Activated CD8-positive, alpha-beta T cell treated with anti-CD3 and anti-CD28 coated beads, Interleukin-2, amount 10 ng/mL, durations not matched to agents 7 days and 5 days (primary cell): Measurements from ENCODE around the gene PRKG1. TPM values are rescaled to one million over a fixed set of nuclear protein-coding genes. Genes with fewer than 3 reads are reported as not detected.
"Not testable (repeated sequence)": the region's sequence is repeated elsewhere in the genome, so short reads cannot be mapped to it uniquely, and the experiment has no call there.

ENCODE experiments used
- ATAC-seq: fragments of 150-1000 bp; cut with Tn5 transposase; one replicate; pipeline ENCODE4 v1.10.0; 2021; ENCODE audit warnings: moderate library complexity
- CTCF ChIA-PET: fragments of 350-600 bp; sonication (Branson Sonifier 250); formaldehyde crosslinking; loops from one replicate; lab custom pipeline; 2021; ENCODE audit warnings: antibody characterized with exemption; lab: Charles Lee
- POLR2A ChIA-PET: fragments of 350-600 bp; sonication (Branson Sonifier 250); formaldehyde crosslinking; loops from one replicate; lab custom pipeline; 2021; ENCODE audit warnings: antibody characterized with exemption; lab: Charles Lee
- DNase-seq: peaks from one replicate; pipeline ENCODE4 v3.0.0-alpha.2; 2020
- H3K27ac Mint-ChIP-seq: one replicate; pipeline ENCODE4 v1.8.0; 2021; ENCODE audit warnings: mild to moderate bottlenecking, mixed read lengths
- H3K27me3 Mint-ChIP-seq: one replicate; pipeline ENCODE4 v1.8.0; 2021; ENCODE audit warnings: low read depth, mixed read lengths
- H3K36me3 Mint-ChIP-seq: one replicate; pipeline ENCODE4 v1.8.0; 2021; ENCODE audit warnings: low read depth, mixed read lengths
- H3K4me1 Mint-ChIP-seq: one replicate; pipeline ENCODE4 v1.8.0; 2021; ENCODE audit warnings: low read depth, mixed read lengths
- H3K4me3 Mint-ChIP-seq: one replicate; pipeline ENCODE4 v1.8.0; 2021; ENCODE audit warnings: mild to moderate bottlenecking, mixed read lengths
- H3K9me3 Mint-ChIP-seq: one replicate; pipeline ENCODE4 v1.8.0; 2022; ENCODE audit warnings: mixed read lengths; ENCODE audit not compliant: insufficient read depth
- total RNA-seq, 2 experiments: library from RNA; stranded (reverse); gene quantifications; one replicate each; pipeline ENCODE4 v1.2.3, GENCODE V29; 2021

The PRKG1 gene
- total RNA-seq, 2 experiments from 2014 or later: not detected

DNA sequence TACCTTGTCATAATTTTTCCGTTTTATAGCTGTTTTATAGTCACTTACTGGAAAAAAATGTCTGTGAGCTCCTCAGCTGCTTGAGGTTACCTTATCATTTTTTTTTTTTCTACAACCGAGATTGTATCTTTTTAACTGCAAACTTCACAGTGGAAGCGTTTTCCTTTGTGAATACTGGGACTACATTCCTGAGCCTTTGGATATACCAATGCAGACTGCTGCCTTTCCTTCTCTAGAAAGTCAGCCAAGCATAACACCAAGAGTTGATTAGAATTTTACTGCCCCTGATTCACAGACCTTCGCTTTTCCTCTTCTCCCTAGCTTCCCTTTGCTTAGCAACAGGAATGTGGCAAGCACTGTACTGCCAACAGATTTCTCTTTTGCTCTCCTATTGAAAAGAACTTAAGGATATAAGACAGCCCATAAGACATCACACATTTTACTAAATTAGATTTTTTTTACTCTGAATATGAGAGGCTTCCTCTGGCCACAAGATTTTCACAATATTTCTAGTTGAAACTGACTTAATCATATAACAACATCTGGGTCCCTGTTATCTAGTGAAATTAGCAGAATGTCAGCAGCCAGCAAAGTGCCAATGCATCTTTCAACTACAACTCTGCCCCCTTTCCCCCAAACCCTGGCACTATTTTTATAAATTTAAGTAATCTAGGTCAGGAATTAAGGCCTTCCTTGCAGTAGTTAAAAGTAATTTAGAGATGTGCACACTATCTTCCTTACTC, 170.6 kb downstream of the PRKG1 start:
- Mint-ChIP-seq H3K9me3 (no peaks in the 10 kb centered on the region), H3K4me1 (no peaks in the 10 kb centered on the region), H3K27ac (no peak overlapping the region), H3K27me3 (no peaks in the 10 kb centered on the region), H3K36me3 (no peaks in the 10 kb centered on the region), H3K4me3 (no peak overlapping the region)
- ChIA-PET POLR2A (no interaction called here), CTCF (no interaction called here)
- ATAC-seq: no peak
- no peak for DNase-seq

GRCh38 chr10:51246156-51246555, 171.9 kb downstream of the PRKG1 start:
- H3K4me3 Mint-ChIP-seq: no peak overlapping the region
- no peaks in the 10 kb centered on the region for H3K9me3 Mint-ChIP-seq
- H3K27ac Mint-ChIP-seq: no peak overlapping the region
- ATAC-seq: no peak
- no peaks in the 10 kb centered on the region for H3K27me3 Mint-ChIP-seq
- ChIA-PET CTCF (no interaction called here), POLR2A (no interaction called here)
- H3K4me1 Mint-ChIP-seq: no peaks in the 10 kb centered on the region
- DNase-seq: no peak
- no peaks in the 10 kb centered on the region for H3K36me3 Mint-ChIP-seq

- Mint-ChIP-seq H3K9me3 (no peaks in the 10 kb centered on the region), H3K4me1 (no peaks in the 10 kb centered on the region), H3K27me3 (no peaks in the 10 kb centered on the region), H3K4me3 (no peak overlapping the region), H3K36me3 (no peaks in the 10 kb centered on the region), H3K27ac (no peak overlapping the region)
- DNase-seq: no peak
- POLR2A ChIA-PET: no interaction called here
- CTCF ChIA-PET: no interaction called here
- no peak for ATAC-seq
These were observed 176.1 kb downstream of the PRKG1 start for GRCh38 chr10:51250278-51250920.

GRCh38 chr10:51251110-51251509, 176.8 kb downstream of the PRKG1 start:
- no peak overlapping the region for H3K4me3 Mint-ChIP-seq
- no peaks in the 10 kb centered on the region for H3K9me3 Mint-ChIP-seq
- CTCF ChIA-PET: no interaction called here
- ATAC-seq: no peak
- no peaks in the 10 kb centered on the region for H3K4me1 Mint-ChIP-seq
- H3K27ac Mint-ChIP-seq: no peak overlapping the region
- no peak for DNase-seq
- H3K27me3 Mint-ChIP-seq: no peaks in the 10 kb centered on the region
- H3K36me3 Mint-ChIP-seq: no peaks in the 10 kb centered on the region
- POLR2A ChIA-PET: no interaction called here

DNA sequence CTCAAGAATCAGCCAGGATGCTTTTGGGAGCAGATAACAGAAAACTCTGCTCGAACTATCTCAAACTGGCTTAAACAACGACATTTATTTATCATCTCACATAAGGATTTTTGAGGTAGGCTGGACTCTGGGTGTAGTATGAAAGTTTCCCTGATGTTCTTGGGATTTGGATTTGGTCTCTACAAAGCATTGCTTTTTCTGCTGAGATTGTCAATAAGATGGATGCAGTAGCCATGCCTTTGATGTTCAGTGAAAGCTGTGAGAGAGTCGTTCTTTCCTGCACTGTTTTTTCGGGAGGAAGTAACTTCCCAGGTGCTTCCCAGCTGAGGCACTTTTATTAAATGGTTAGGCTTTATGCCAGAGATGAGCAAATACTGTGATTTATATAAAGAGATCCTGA, 181.1 kb downstream of the PRKG1 start:
- ChIA-PET CTCF (no interaction called here), POLR2A (no interaction called here)
- H3K27ac Mint-ChIP-seq: no peak overlapping the region
- ATAC-seq (no peak), DNase-seq (no peak)
- H3K4me1 Mint-ChIP-seq: no peaks in the 10 kb centered on the region
- no peaks in the 10 kb centered on the region for H3K36me3 Mint-ChIP-seq
- no peak overlapping the region for H3K4me3 Mint-ChIP-seq
- no peaks in the 10 kb centered on the region for H3K9me3 Mint-ChIP-seq
- no peaks in the 10 kb centered on the region for H3K27me3 Mint-ChIP-seq

DNA sequence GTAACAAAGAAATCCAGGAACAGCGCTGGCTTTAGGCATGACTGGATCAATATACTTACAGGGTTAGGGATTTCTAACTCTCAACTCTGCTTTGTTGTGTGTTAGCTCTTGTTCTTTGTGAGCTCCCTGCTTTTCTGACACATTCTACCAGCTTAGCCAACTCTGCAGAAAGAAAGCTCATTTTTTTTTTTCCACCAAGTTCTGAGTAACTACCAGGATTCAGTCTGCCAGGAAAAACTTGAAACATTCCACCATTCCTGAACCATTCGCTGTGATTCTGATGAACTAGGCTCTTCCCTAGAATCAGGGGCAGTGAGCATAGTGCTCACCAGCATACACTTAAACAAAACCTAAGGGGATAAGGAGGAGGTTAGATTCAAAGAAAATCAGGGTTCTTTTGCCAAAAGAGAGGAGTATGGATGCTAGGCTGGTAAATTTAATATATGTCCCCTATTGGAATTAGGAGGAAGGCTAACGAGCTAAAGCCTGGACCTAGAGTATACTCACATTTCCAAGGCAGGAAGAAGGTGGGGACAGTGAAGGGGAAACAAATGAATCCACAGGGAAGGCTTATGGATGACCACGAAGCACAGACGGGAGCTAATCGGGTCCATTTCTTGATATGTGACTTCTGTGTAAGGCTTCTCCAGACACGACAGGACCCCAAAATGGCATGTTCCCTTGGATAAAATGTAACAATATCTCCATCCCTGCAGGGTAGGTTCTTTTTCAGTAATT, 183.4 kb downstream of the PRKG1 start:
- Mint-ChIP-seq H3K4me1 (no peaks in the 10 kb centered on the region), H3K4me3 (no peak overlapping the region), H3K27me3 (no peaks in the 10 kb centered on the region), H3K36me3 (no peaks in the 10 kb centered on the region), H3K9me3 (no peaks in the 10 kb centered on the region), H3K27ac (no peak overlapping the region)
- DNase-seq: no peak
- ChIA-PET CTCF (no interaction called here), POLR2A (no interaction called here)
- ATAC-seq: no peak

- ChIA-PET CTCF (no interaction called here), POLR2A (no interaction called here)
- H3K4me1 Mint-ChIP-seq: no peaks in the 10 kb centered on the region
- H3K9me3 Mint-ChIP-seq: no peaks in the 10 kb centered on the region
- H3K27me3 Mint-ChIP-seq: no peaks in the 10 kb centered on the region
- no peak overlapping the region for H3K4me3 Mint-ChIP-seq
- ATAC-seq (no peak), DNase-seq (no peak)
- H3K36me3 Mint-ChIP-seq: no peaks in the 10 kb centered on the region
- no peak overlapping the region for H3K27ac Mint-ChIP-seq
These were observed 186.1 kb downstream of the PRKG1 start for GRCh38 chr10:51260376-51260775.

GRCh38 chr10:51266496-51266895, 192.2 kb downstream of the PRKG1 start:
- Mint-ChIP-seq H3K27ac (no peak overlapping the region), H3K36me3 (no peaks in the 10 kb centered on the region), H3K9me3 (no peaks in the 10 kb centered on the region), H3K4me1 (no peaks in the 10 kb centered on the region), H3K27me3 (no peaks in the 10 kb centered on the region), H3K4me3 (no peak overlapping the region)
- POLR2A ChIA-PET: no interaction called here
- CTCF ChIA-PET: no interaction called here
- no peak for DNase-seq
- ATAC-seq: no peak

DNA sequence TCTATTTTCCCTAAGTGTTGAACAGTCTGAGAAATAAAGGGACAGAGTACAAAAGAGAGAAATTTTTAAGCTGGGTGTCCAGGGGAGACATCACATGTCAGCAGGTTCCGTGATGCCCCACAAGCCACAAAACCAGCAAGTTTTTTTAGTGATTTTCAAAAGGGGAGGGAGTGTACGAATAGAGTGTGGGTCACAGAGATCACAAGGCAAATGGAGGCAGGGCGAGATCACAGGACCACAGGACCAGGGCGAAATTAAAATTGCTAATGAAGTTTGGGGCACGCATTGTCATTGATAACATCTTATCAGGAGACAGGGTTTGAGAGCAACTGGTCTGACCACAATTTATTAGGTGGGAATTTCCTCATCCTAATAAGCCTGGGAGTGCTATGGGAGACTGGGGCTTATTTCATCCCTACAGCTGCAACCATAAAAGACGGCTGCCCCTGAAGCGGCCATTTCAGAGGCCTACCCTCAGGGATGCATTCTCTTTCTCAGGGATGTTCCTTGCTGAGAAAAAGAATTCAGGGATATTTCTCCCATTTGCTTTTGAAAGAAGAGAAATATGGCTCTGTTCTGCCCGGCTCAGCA, 193.8 kb downstream of the PRKG1 start:
- H3K4me3 Mint-ChIP-seq, POLR2A ChIA-PET, H3K27me3 Mint-ChIP-seq, H3K4me1 Mint-ChIP-seq, ATAC-seq, CTCF ChIA-PET, DNase-seq, H3K9me3 Mint-ChIP-seq, H3K36me3 Mint-ChIP-seq, H3K27ac Mint-ChIP-seq: not testable (repeated sequence)

DNA sequence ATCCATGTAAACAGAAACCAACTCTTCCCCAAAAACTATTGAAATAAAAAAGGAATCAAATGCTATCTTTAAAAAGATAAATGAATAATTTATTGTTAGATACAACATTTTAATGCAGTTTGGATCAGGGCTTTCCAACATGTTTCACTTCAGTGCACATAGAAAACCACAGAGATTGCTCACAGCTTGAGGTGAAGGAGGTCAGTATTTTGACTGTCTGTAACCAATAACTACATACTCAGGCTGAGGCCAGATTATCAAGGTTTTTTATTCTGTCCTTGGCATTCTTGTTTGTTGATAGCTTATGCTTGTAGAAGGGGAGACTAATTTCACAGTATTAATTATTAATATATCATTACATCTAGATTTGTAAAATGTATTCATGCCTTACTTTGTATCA, 195.5 kb downstream of the PRKG1 start:
- no peaks in the 10 kb centered on the region for H3K9me3 Mint-ChIP-seq
- CTCF ChIA-PET: no interaction called here
- no peak for ATAC-seq

GRCh38 chr10:51270936-51271530, 196.7 kb downstream of the PRKG1 start:
- no peak for ATAC-seq
- Mint-ChIP-seq H3K36me3 (no peaks in the 10 kb centered on the region), H3K9me3 (no peaks in the 10 kb centered on the region), H3K27me3 (no peaks in the 10 kb centered on the region), H3K4me1 (no peaks in the 10 kb centered on the region), H3K27ac (no peak overlapping the region), H3K4me3 (no peak overlapping the region)
- DNase-seq: no peak
- POLR2A ChIA-PET: no interaction called here
- CTCF ChIA-PET: no interaction called here

More for the DNA sequence above, 195.5 kb downstream of the PRKG1 start:
- no peak overlapping the region for H3K4me3 Mint-ChIP-seq
- H3K27me3 Mint-ChIP-seq: no peaks in the 10 kb centered on the region
- POLR2A ChIA-PET: no interaction called here
- H3K36me3 Mint-ChIP-seq: no peaks in the 10 kb centered on the region
- DNase-seq: no peak
- H3K4me1 Mint-ChIP-seq: no peaks in the 10 kb centered on the region
- no peak overlapping the region for H3K27ac Mint-ChIP-seq

DNA sequence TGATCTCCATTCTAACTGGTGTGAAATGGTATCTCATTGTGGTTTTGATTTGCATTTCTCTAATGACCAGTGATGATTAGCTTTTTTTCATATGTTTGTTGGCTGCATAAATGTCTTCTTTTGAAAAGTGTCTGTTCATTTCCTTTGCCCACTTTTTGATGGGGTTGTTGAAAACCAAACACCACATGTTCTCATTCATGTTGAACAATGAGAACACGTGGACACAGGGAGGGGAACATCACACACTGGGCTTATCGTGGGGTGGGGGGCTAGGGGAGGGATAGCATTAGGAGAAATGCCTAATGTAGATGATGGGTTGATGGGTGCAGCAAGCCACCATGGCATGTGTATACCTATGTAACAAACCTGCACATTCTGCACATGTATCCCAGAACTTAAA, 197.8 kb downstream of the PRKG1 start:
- POLR2A ChIA-PET, ATAC-seq: not testable (repeated sequence)

More for the DNA sequence above, 197.8 kb downstream of the PRKG1 start:
- H3K4me3 Mint-ChIP-seq, H3K36me3 Mint-ChIP-seq, CTCF ChIA-PET, DNase-seq, H3K27ac Mint-ChIP-seq, H3K4me1 Mint-ChIP-seq, H3K9me3 Mint-ChIP-seq, H3K27me3 Mint-ChIP-seq: not testable (repeated sequence)
